IPS DF 4.7 (cell line): ENCODE measurements around the gene PPARGC1A.

Experiments
- DNase-seq: peaks from one replicate; pipeline ENCODE4 v3.0.0-alpha.2; 2013; ENCODE audit warnings: low spot score; ENCODE audit errors: extremely low read depth

Gene PPARGC1A

DNA sequence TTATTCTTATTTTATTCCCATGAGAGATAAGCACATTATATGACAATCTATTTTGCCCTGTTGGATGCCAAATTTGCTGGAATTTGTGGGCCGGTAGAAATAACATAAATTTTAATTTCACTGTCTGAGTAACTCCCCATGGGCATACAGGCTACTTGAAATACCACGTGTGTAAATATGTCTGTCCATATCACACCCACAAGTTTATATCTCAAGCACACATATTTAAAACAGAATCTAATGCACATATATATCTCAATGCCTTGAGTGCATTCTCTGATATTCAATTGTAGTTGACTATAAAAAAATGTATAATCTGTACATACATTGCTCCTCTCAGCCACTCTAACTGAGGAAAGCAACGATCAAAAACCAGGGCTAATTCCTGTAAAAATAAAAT is 51.2 kb downstream of the PPARGC1A start:
- DNase-seq: no peak

DNA sequence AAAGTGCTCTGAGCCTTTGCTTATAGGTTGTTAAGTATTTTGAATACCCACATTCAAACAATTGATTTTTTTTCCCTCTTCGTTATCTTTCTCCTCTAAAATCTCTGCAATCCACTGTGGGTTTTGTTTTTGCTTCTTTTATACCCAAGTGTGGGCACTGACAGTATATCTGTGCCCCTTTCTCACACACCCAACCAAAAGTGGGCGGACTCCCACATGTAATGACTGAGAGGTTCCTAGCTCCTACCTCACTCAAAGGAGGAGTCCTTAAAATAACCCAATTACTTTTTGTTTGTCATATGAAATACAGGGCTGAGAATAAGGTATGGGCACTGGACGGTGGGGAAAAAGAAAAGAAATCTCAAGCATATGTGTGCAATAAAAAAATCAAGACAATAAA is 51.7 kb downstream of the PPARGC1A start:
- no peak for DNase-seq

DNA sequence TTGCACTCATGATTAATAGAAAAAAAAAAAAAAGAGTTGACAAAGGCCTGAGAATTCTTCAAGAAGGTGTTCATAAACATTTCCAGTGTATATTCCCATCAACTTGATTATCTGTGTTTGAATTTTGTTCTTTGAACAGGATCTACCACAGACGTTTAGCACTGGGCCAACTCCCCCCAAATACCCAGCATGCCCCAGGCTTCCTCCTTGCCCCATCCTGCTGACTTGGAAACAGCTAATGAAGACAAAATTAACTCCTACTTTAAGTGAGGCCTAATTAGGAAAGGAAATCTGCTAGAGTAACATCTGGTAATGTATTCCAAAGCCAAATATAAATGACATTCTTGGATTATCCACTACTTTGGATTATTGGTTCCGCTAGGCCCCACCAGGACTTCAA is 52.5 kb downstream of the PPARGC1A start:
- no peak for DNase-seq

GRCh38 chr4:23835774-23836478 is 53.9 kb downstream of the PPARGC1A start:
- DNase-seq: no peak

DNA sequence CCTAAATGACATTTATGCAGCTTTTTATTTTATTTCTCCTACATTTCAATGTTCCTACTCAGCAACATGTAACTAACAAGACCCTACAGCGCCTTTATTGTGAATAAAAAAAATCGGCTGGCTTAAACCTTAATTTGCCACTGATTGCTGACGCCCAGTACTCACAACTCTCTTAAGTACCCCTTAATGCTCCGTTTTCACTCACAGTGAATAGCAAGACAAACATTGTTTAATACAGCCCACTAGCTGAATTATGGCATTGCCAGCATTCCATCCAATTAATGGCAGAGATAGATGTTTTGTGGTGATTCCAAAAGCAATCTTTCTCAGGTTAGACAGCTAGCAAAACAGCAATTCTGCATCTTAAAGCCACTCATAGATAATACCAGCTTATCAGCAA is 61.1 kb downstream of the PPARGC1A start:
- no peak for DNase-seq

- DNase-seq: no peak
Observed at GRCh38 chr4:23828020-23828715, 61.7 kb downstream of the PPARGC1A start.

- DNase-seq: peak; percentile 19
Observed at GRCh38 chr4:23822181-23822580, 67.7 kb downstream of the PPARGC1A start.

GRCh38 chr4:23819041-23819511 is 70.8 kb downstream of the PPARGC1A start:
- DNase-seq: no peak

- no peak for DNase-seq
Observed at GRCh38 chr4:23818097-23818885, 71.6 kb downstream of the PPARGC1A start.

DNA sequence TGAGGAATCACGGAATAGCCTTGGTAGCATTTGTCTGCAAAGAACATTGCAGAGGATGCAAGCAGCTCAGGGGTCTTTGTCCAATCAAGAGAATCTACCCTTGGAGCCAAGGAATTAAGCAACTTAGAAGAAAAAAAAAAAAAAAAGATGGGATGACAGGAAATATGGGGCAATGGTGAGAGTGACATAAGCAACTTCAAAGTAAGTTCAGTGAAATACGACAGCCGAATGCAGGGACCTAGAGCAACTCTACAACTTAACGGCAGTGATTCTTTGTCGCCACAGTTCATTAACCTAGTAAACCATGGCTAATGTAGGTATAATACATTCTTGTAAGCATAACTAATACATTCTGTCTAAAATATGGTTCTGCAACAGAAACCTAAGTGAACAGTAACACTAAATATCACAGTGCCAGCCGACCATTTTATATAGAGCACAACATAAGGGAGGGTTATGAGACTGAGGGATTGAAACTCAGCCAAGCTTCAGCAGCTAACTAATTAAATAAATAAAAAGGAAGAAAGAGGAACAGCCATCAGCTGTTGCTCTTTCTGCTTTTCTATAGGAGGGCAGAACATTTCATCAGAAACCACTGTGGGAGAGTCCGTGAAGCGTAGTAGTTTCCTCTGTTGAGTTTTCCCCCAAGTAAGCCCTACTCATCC is 74.7 kb downstream of the PPARGC1A start:
- no peak for DNase-seq

DNA sequence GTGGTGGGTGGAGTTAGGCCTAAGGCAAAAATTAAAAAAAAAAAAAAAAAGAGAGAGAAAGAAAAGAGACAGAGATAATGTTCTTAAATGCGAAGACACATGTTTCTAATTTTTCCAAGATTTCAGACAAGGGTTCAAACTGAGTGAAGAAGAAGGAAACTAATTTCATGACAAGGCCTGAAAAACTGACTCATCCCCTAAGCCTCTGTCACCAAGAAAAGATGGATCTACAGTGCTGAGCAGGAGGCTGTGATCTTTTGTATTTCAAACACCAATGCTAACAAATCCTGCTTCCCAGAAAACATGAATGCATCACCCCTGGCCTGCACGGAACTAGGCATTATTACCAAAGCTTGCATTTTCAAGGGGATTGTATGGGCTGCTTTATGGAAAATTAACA is 75.3 kb downstream of the PPARGC1A start:
- no peak for DNase-seq

GRCh38 chr4:23811161-23811560 is 78.7 kb downstream of the PPARGC1A start:
- DNase-seq: no peak

- no peak for DNase-seq
Observed at GRCh38 chr4:23805450-23805851, 84.4 kb downstream of the PPARGC1A start.

- DNase-seq: no peak
Observed at GRCh38 chr4:23789762-23790161, 100.1 kb downstream of the PPARGC1A start.

DNA sequence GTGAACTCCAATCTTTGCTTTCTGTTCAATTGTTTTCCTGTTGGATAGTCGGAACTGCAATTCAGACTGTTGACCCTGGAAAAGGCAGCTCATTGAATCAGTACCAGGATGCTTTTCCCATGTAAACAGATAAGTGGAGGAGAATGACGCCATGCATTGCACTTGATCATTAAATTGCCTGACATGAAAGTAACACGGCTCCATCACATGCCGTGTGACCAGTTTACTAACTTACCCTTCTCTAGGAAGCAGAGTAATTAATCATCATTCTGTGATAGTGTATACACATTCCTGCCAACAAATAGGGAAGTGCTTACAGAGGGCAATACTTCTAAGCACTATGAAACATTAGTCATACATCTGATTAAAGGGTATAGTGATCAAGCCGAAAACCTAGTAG is 101.4 kb downstream of the PPARGC1A start:
- DNase-seq: no peak

DNA sequence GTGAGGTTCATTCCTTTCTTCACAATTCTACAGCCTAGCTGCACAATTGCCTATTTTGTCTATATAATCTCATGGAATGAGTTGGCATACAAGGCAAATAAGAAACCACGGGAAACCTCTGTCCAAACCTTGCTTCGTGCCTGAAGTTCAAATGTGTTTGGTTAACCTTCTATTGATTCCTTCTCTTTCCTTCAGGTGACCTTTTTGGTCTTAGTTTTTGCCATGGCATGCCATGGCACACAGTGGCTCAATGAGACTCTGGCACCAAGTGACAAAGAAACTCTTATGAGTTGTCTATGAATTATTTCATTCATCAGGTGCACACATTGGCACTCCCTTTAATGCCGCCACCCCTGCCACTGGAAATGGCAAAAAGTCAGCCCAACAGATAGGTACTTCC is 101.8 kb downstream of the PPARGC1A start:
- no peak for DNase-seq

DNA sequence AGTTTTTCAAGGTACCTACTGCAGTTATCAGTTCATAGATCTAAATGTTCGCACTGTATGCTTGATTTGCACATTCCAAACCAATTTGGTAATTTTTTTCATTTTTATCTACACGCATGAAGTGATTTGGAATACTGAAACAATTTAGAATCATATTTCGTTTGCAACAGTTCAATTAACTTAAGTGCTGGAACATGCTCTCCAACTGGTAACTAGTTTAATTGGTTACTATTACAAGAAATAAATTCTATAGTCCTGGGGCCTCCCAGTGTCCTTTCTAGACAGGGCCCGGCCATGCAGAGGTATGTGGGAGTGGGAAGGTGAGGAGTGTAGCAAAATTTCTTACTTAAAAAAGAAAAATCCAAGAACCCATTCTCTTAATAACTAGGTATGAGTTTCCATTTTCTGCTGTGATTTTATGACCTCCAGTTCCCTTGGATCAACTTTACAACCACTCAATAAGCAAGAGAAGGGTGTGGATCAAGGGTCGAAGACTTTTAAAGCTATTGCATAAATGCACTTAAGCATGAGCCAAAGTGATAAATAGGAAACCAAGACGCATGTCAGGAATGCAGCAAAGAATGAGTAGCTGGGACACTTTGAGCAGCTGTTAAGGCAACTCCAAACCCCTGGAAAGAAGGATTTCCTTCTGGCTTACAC is 106.9 kb downstream of the PPARGC1A start:
- DNase-seq: no peak

DNA sequence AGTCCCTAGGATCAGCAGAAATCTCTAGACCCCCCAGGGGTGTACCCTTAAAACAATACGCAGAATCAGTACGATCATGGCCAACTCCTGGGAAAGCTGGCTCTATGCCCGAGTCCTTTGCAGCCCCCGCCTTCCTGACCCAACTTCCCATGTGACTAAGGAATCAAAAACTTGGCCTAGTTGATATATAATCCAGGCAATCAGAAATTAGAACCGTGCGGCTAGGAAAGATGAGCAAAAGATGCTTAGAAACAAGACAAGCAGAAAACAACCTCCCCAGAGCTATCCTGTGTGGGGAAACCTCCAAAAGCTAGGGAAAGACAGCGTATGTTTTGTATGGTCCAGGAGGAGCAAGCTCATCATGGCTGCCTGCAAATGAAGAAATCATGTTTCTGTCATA is 110.0 kb downstream of the PPARGC1A start:
- DNase-seq: no peak

DNA sequence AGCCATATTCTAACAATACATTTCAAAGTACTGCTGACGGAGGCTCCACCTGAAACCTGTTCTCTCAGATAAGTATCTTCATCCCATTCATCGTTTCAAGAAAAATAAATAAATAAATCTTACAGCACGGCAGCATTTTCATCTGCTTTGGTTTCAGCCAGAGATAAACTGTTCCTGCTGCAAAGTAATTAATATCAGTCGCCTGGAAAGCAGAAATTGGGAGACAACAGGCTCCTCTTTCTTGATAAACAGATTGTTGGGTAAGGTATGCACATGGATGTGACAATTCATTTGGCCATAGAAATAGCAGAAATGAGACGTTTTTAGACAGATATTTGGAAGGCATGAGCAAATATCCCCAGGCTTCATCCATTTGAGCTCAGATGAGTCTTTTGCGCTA is 110.4 kb downstream of the PPARGC1A start:
- no peak for DNase-seq

DNA sequence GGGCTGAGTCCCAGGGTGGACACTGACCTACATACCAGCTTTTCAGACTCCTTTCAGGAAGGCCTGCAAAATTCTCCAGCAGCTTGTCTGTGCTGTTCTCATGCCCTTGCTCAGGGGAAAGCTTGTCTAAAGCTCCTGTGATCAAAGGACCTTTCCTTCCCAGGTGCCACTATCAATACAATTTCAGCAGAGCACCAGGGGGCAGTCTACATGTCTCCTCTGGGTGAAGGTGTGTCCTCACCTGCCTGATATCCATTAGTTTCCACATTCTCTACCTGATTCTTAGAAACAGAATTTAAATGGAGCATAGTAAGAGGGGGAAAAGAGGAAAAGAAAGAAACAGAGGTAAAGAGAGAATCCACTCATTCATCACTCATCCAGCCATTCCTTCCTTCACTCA is 114.2 kb downstream of the PPARGC1A start:
- no peak for DNase-seq

DNA sequence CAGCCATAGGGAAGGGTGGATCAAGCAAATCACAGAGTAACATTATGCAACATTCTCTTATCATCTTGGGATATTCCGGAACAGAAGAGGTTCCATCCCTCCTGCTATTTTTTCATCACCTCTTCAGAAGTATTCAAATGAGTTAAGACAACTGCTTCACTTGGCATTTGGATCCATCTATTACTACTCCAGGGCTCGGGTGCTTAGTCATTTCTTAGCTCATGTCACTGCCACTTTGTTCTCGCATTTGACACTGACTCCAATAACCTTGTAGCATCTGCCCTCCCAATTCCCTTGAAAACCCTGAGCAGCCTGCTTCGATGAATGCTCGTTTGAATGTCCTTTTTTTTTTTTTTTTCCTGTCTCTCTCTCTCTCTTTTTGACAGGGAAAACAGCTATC is 114.9 kb downstream of the PPARGC1A start:
- DNase-seq: no peak
